ENCODE data around the gene IRX2.

The IRX2 gene

GRCh38 chr5:2697041-2697440 lies 54.4 kb downstream of the IRX2 start:
- no peak for DNase-seq (ENCODE audit: low read depth in 2 of 2)

Data from stimulated activated CD8-positive, alpha-beta memory T cell treated with anti-CD3 and anti-CD28 coated beads, Interleukin-2, amount 100 ng/mL, for 48 hours (primary cell).